ENCODE results near the gene HNRNPA2B1.

DNA sequence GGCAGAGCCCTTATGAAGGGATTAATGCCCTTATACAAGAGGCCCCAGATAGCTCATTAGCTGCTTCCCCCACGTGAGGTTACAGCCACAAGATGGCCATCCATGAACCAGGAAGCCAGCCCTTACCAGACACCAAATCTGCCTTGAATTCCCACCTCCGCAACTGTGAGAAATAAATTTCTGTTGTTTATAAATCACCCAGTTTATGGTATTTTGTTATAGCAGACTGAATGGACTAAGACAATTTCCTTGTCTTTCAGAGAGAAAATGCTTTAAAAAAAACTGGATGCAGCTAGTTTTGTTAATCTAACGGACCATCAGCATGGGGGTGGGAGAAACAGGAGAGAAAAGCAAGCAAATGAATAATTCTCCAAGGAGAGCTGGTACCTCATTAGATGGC lies 37.5 kb upstream of the HNRNPA2B1 start:
- TF ChIP-seq RAD21 (IDR thresholded peaks at IDR 0.05; ENCODE audit: low read length) (no peak), FOS (IDR thresholded peaks at IDR 0.05; ENCODE audit: low read depth, low read length) (no peak), RFX5 (IDR thresholded peaks at IDR 0.05; ENCODE audit: low read depth, low read length) (no peak), POLR2A (IDR thresholded peaks at IDR 0.05; ENCODE audit: low read depth, low read length) (no peak), CEBPB (IDR thresholded peaks at IDR 0.05; ENCODE audit: low read depth, low read length) (no peak), RCOR1 (IDR thresholded peaks at IDR 0.05; ENCODE audit: insufficient replicate concordance, low read length) (no peak), NFE2L2 (IDR thresholded peaks at IDR 0.05; ENCODE audit: low read depth, low read length) (no peak), CHD1 (IDR thresholded peaks at IDR 0.05; ENCODE audit: low read depth, low read length) (no peak), SMC3 (IDR thresholded peaks at IDR 0.05; ENCODE audit: low read depth, low read length) (no peak), BHLHE40 (IDR thresholded peaks at IDR 0.05; ENCODE audit: low read depth, low read length) (no peak), MXI1 (IDR thresholded peaks at IDR 0.05; ENCODE audit: borderline replicate concordance, low read depth, low read length) (no peak), ELK1 (IDR thresholded peaks at IDR 0.05; ENCODE audit: borderline replicate concordance, low read depth, low read length) (no peak)
- TF ChIP-seq, protein P1, sequence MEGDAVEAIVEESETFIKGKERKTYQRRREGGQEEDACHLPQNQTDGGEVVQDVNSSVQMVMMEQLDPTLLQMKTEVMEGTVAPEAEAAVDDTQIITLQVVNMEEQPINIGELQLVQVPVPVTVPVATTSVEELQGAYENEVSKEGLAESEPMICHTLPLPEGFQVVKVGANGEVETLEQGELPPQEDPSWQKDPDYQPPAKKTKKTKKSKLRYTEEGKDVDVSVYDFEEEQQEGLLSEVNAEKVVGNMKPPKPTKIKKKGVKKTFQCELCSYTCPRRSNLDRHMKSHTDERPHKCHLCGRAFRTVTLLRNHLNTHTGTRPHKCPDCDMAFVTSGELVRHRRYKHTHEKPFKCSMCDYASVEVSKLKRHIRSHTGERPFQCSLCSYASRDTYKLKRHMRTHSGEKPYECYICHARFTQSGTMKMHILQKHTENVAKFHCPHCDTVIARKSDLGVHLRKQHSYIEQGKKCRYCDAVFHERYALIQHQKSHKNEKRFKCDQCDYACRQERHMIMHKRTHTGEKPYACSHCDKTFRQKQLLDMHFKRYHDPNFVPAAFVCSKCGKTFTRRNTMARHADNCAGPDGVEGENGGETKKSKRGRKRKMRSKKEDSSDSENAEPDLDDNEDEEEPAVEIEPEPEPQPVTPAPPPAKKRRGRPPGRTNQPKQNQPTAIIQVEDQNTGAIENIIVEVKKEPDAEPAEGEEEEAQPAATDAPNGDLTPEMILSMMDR (conservative IDR thresholded peaks at IDR 0.05; ENCODE audit: low read depth, low read length): no peak
- TF ChIP-seq, protein P2, sequence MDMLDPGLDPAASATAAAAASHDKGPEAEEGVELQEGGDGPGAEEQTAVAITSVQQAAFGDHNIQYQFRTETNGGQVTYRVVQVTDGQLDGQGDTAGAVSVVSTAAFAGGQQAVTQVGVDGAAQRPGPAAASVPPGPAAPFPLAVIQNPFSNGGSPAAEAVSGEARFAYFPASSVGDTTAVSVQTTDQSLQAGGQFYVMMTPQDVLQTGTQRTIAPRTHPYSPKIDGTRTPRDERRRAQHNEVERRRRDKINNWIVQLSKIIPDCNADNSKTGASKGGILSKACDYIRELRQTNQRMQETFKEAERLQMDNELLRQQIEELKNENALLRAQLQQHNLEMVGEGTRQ (IDR thresholded peaks at IDR 0.05; ENCODE audit: low read depth, low read length): no peak

Measured in IMR-90 (cell line).